Measurements from ENCODE around the gene SHC4.
A peak's percentile ranks its signal among the peaks of the same experiment; 100 is the strongest.
"Not testable (repeated sequence)": the region's sequence is repeated elsewhere in the genome, so short reads cannot be mapped to it uniquely, and the experiment has no call there.

The SHC4 gene

DNA sequence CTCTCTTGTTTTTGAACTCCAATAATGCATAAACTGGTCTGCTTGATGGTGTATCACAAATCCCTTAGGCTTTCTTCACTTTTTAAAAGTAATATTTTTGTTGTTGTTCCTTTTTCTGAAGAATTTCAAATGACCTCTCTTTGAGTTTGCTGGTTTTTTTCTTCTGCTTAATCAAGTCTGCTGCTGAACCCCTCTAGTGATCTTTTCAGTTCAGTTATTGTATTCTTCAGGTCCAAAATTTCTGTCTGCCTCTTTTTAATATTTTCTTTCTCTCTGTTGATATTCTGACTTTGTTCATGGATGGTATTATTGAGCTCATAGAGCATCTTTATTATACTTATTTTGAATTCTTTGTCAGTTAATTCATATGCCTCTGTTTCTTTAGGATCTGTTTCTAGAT is 131.1 kb downstream of the SHC4 start:
- DNase-seq, result no peak

DNA sequence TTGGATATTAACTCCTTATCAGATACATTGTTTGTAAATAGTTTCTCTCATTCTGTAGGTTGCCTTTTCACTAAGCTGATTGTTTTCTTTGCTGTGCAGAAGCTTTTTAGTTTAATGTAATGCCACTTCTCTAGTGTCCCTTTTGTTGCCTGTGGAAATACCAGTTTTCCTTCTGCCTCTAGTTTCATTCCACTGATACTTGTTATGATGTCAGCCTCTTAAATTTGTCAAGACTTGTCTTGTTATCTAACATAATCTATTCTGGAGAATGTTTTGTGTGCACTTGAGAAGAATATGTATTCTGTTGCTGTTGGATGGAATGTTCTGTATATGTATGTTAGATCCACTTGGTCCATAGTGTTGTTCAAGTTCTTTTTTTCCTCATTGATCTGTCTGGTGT is 134.8 kb downstream of the SHC4 start:
- no peak for DNase-seq

DNA sequence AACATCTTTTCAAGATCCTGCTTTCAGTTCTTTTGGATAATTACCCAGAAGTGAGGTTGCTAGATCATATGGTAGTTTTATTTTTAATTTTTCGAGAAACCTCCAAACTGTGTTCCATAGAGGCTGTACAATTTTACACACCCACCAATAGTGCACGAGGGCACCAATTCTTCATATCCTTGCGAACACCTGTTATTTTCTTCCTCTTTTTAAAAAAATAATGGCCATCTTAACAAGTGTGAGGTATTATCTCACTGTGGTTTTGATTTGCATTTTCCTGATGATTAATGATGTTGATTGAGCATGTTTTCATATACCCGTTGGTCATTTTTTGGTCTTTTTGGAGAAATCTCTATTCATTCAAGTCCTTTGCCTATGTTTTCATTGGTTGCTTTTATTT is 135.2 kb downstream of the SHC4 start:
- no peak for DNase-seq

DNA sequence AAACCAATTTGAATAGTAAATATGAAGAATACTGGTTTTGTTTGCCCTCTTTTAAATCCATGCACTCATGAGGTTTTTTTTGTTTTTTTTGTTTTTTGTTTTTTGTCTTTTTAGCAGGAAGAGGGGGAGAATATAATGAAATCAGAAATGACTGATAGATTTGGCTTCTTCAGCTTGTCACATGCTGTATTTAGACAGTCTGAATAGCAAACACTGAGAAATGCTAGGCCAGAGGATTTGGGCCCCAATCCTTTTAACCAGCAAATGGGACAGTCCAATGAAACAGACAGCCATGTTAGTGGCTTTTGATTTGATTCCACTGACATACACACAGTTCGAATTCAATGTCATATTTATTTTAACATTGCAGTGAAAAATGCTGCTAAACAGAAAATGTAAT is 138.6 kb downstream of the SHC4 start:
- no peak for DNase-seq

DNA sequence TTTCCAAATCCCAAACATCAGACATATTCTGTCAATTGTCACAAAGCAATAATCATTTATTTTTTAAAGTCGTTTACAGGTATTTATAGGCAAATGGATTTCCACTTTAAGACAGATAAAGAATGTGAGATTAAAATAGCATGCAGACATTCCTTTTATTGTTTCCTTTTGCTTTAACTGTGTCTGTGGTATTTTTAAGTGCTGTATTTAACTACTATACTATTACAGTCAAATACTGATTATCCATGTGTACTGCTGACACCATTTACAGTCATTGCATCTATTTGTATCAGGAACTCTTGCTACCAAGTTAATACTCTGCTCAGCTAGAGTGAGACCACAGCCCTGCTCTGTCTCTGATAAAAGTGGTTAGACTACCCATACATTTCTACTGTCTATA is 140.0 kb downstream of the SHC4 start:
- no peak for DNase-seq

DNA sequence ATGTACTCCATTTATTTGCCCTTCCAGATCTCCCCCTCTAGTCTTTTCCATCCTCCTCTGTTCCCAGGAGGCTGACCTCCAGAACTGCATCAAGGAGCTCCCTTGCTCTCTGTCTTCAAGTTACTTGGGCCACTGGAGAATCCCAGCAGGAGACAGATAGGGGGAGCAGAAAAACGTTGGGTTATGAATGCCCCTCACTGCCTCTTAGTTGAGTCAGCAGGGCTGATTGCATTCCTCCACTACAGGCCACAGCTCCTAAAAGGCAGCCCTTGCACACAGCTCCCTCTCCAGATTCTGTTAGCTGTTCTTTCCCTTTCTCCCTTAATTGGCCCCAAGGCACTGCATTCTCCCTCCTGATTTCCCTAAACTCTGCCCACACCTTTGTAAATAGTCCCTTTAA is 140.5 kb downstream of the SHC4 start:
- no peak for DNase-seq

DNA sequence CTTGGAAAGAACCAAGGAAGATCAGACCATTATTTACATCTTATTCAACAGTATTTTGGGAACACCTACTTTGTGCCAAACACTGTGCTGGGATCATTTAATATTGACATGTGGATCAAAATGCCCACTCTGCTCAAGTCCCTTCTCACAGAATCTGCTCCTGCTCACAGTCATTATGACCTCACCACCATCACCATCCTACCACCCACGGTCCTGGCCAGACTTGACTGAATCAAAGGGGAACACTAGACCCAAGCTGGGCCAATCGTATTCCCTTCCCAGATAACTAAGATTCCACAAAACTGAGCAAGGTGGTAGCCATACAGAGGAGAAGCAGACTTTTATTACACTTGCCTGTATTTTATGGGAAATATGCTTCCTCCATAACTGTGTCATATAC is 149.4 kb downstream of the SHC4 start:
- no peak for DNase-seq

DNA sequence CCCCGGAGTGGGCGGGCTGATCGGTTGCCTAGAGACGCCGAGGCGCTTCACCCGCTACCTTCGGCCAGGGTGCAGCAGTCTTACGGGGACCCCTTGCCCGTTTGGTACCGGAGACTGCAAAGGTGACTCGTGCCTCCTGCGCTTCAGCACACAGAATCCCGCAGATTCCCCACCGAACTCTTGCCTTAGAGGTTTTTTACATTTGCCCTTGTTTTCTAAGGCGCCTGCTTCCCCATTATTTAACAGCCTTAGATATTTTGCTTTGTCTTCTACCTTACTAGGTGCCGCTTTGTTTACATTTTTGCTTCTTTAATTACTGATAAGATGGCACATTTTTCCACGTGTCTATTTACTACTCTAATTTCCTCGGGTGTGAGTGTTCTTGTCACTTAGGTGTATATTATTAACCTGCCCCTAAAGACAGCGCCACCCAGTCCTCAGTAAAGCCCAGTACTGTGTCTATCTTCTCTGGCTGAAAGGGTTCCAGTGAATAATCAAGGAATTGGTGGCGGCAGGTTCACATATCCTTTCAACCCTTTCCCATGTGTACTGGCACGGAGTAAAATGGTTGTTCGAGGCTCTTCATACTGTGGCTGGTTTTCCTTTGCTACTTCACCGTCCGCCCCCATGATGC is 152.3 kb downstream of the SHC4 start:
- peak; percentile 19 to 31 for DNase-seq

DNA sequence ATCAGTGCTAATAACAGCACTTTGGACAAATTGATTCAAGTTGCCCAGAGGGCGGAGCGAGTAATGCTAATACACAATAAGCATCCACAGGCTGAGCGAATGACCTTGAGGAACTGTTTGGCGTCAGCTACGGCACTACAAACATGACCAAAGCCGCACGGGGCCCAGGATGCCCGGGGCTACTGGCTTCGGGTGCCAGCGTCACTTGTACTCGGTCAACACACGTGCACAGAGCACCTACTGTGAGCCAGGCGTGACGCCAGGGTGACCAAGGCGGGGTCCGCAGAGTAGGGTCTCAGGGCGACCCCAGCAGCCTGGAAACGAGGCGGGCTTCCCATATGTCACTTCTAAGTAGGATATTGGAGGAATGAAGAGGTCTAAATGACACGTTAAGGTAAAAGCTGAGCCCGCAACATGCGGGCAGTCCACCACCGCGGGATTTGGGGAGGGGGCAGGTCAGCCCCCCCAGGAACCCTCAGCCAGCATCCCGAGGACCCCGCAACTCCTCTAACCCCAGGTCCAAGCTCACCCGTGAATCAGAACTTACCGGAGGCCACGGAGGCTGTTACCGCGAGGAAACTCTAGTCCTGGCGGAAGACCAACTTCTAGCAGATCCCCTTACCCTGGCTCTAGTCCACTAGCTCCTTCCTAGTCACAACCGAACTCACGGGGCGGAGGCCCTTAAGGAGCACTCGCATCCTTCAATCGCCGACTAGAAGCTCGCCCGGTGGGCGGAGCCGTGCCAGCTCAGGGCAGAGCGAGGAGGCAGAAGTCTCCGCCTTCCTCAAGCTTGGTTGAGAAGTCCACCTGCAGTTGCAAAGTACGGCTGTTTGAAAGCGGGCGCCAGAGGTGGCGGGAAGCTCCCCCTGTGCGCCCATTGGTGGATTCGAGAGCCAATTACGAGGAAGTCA is 153.1 kb downstream of the SHC4 start, which contains the start of gene CEP152:
Gene CEP152, minus strand, starts transcription at position 656 of the 911 bp plus-strand sequence. CDS start 5,420 bp downstream, outside the sequence.
- peak; percentile 97 for DNase-seq

DNA sequence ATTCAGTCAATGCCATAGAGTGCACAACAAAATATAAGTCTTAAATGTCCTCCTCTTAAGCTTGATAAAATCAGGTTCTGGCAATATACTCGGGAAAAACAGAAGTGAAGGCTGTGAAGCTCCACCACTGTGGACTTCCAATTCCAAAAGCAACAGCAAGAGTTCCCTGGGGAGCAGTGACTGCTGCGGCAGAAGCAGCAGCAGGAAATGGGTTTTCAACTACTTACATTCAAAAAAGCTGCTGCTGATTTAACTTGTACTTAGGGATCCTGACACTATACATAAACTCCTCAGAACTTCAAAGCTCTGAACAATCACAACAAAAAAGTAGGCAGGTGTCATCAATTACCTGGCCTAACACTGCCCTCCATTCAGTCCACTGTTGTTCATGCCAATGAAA is 157.6 kb downstream of the SHC4 start:
- no peak for DNase-seq

DNA sequence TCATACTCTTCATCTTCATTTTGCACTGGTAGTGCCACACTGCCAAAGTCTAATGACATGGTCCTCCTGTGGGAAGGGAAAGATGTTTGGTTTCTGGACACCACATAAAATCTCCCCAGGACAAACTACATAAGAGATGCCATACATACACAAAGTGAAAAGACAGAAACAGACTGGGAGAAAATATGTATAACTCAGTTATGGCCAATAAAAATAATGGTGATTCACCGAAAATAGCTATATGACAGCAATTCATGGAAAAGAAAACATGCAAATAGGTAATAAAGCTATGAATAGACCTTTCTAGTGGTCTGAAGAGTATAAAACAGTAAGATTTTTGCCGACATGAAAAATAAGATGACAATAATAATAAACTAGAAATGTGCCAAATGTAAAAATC is 158.1 kb downstream of the SHC4 start:
- no peak for DNase-seq

DNA sequence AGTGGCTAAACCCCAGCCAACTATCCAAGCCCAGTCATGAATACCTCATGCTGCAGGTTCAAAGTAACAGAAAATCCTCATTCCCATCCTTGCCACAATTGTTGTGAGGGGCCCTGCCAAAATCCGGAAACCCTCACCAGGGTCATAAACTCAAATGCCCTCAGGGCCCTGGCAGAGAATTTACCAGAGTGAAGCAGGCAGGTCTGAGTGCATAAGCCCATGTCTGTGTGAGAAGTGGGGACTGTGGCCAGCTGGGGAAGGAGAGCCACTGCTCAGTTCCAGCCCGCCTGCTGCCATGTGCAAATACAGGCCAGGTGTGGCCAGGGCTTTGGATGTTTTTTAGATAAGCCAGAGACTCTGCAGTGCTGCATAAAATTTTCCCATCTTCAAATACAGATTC is 159.8 kb downstream of the SHC4 start:
- DNase-seq, result no peak

DNA sequence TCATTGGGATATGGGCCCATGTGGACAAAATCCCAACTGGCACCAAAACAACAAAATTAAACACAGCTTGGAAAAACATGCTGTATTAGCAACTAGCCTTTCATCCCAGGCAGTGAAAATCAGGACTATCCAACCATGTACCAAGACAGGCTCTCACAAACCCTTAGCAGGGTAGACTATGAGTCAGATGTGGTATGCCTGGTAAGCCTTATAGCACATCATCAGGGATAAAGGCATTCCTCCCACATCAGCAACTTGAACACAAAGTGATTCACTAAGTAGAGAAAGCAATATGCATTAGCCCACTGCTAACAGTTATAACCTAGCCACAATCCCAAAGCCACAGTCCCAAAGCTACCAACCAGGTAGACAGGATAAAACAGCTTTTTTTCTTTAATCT is 160.9 kb downstream of the SHC4 start:
- DNase-seq, result no peak

DNA sequence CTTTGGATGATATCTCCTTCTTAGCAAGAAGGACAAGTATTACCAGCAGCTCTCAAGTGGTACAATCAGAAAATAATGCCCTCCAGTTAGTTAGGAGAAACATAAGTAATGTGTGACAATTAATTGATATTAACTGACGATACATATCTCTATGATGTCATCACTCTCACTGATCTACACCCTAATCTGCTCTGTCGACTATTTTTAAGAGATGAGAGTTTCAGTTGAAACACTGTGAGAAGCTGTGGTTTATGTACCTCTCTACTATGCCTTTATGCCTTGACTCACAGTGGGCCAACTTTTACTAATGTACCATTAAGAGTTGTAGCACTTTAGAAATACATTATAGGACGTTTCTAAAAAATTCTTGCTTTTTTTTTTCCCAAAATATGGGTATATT is 161.5 kb downstream of the SHC4 start:
- no peak for DNase-seq

DNA sequence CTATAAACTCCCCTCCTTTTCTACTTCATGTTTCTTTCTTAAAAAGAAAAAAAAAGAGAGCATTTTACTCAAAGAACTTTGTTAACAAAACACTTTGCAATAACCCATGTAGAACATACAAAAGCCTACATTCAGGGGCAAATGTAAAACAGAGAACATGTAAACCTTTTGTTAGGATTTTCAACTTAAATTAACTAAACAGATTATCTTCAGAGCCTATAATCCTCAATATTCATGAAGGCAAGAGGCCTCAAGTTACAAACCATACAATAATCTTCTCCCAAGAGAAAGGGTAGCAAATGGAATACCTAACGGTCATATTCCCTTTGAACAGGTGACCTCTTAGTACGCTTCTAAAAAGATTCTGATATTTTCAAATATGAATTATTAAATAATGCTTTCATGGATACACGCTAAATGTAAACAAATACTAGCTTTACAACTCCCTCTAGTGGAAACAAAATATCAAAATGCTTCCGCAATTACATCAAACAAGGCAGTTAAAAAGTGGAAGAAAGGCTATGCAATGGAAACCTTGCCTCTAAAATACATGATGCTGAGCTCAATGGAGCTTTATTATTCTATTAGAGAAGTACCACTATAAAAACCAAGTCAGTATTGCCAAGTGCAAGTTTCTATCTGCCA is 162.8 kb downstream of the SHC4 start:
- peak in 1 of 2 experiments; percentile 29 for DNase-seq

DNA sequence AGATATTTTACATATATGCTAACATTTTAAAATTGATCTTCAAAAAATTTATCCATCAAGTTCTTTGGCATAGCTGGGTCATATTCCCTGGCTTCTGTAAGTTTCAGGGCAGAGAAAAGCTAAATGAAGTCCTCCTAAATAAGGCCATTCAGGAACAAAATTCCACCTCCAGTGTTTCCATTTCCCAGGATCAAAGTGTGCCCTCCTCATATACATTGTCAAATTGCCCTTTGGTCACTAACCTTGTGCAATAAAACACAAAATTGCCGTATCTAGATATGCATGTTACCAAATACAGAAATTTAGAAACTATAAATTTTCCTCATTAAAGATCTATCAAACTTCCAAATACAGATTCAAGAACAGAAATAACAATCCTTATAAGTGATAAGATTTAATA is 163.5 kb downstream of the SHC4 start:
- no peak for DNase-seq

DNA sequence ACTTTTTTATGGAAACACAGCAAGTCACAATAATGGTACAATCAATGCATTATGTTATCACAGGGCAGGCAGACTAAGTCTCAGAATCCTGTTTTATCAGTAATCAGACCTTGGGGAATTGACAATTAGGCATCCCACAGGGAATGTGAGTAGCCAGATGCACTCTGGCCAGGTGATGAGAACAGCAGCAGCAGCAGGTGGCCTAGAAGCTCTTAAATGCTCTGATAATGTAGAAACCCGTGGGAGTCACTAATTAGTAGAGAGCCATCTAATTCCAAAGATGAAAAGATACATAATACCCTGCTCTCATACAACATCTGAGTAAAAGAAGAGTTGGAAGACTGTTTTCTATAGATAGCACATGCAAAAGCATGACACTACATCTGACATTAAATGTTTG is 165.4 kb downstream of the SHC4 start:
- no peak for DNase-seq

DNA sequence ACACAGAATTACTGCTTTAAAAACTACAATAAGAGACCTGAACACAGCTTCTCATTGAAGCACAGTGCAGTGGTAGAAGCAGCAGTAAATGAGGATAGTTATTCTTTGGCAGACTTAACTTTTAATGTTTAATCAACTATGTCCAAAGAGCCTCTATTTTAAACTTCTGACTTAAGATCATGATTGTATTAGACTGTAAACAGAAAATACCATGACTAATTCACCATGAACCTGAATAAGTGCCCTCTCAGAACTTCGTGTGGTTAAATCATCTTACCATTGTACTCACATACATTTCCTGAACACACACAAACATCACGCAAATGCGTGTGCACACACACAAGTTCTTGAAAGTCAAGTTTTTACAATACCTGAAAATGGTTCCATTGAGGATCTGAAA is 166.8 kb downstream of the SHC4 start:
- DNase-seq, result no peak

DNA sequence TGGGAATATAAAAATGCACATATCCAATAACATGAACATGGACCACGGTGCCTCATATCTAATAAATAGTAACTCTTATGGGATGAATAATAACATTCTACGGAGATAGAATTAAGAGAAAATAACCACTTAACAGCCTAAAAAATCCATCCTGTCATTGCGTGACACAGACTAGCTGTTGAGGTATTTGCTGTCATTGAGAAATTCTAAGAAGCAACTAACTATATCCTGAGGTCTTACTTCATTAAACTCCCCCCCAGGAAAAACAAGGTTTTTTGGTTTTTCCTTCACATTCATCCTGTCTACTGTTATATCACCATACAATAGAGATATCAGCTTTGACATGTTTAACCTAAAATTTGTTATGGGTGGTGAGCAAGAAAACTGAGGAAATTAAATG is 167.2 kb downstream of the SHC4 start:
- no peak for DNase-seq

DNA sequence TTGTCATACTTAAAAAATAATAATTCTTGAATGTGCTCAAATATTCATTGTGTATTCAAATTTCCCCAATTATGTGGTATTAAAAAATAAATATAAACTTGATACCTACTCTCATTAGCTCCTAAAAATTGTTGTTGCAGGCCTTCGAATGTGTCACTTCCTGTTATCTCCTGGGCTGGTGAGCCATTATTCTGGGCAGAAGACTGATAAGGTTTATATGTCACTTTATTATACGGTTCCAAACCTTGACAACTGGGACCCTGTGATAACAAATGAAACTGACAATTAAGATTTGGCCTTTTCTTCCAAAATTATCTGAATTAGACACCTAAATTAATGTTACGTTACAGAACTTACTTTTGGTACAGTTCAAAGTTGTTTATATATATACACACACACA is 167.8 kb downstream of the SHC4 start:
- no peak for DNase-seq

DNA sequence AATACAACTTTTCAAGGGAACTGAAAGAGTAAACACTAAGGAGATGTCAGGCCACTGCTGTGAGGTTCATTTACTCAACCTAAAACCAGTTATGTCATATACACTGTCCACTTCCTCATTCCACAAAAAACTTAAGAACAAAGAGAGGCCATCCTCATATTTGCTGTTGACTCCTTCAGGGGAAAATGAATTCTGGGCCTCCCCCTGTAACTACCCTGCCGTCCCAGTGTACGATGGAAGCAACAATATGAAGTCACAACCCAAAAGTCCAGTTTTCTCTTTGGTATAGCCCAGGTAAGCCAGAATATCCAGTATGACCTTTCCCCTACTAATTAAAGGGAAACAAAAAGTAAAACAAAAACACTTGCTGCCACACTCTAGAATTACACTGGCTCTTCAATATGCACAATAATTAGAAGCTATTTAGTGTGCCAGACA is 169.0 kb downstream of the SHC4 start:
- peak; percentile 57 to 74 for DNase-seq

DNA sequence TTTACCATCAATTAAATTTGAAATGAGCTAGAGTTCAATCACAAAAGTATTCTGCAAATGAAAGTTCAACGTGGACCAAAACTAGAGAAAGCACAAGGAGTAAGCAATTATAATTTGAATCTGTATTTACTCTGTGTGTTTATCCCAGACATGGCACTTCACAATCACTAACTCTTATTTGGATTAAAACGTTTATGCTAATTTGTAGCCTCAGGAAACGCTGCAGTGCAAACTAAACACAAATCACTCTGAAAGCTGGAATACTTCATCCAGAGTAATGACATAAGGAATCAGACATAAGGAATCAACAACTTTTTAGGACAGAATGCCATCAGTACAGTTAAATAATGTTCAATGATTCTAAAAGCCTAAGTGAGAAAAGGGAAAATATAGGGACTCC is 171.3 kb downstream of the SHC4 start:
- DNase-seq, result no peak

DNA sequence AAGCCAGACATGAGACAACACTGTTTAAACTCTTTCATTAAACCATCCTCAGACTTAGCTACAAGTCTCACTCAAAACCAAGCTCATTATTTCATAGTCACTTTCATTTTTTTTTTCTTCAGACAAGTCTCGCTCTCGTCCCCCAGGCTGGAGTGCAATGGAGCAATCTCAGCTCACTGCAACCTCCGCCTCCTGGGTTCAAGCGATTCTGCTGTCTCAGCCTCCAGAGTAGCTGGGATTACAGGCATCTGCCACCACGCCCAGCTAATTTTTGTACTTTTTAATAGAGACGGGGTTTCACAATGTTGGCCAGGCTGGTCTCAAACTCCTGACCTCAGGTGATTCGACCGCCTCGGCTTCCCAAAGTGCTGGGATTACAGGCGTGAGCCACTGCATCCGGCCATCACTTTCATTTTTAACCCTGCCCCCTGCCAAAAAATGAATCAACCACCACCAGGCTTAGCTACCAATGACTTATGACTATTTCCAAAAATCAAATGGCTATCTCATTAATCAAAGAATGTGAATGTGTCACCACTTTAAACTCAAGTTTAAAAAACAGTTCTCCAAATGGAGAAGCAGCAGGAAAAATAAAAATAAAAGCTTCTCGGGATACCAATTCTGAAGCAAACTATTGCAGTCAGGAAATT is 173.1 kb downstream of the SHC4 start:
- DNase-seq, result not testable (repeated sequence)

Data from AML-193 (cell line).